ENCODE data around the gene MFN2.

DNA sequence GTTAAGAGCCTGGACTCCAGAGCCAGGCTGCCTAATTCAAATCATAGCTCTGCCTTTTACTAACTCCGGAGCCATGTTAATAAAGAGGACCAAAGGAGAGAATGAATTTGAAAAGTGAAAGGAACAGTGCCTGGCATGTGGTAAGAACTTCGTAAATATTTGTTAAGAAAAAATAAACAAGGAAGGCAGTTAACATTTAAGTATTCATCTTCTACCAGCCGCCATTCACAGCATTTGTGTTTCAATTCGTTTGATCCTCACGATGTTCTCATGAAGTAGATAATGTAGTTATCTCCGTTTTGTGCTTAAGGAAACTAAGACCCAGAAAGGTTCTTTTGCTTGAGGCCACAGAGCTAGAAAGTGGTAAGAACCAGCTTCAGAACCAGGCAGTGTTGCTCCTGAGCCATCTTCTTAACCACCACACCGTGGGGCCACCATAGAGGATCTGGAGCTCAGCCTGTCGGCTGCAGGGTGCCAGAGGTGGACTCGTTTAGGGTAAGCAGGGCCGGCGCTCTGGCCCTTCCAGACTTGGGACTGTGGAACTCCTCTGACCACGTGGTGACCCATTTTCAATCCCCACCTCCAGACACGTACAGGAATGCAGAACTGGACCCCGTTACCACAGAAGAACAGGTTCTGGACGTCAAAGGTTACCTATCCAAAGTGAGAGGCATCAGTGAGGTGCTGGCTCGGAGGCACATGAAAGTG is 11.9 kb downstream of the MFN2 start:
- TF ChIP-seq CTCF (IDR thresholded peaks at IDR 0.05; ENCODE audit: low read length) = no peak
- no peak for TF ChIP-seq EZH2 (IDR thresholded peaks at IDR 0.05; ENCODE audit: borderline replicate concordance, low read length)

Measured in OCI-LY1 (cell line).